ENCODE results near the gene MDM1.

- TF ChIP-seq CTCF (conservative IDR thresholded peaks at IDR 0.05 in 1 of 2, IDR thresholded peaks at IDR 0.05 in 1 of 2; ENCODE audit: extremely low read depth in 1 of 2, insufficient read depth in 1 of 2, low read depth in 1 of 2, low read length in 2 of 2) (no peak), EZH2 (IDR thresholded peaks at IDR 0.05; ENCODE audit: borderline replicate concordance, low read length) (no peak)
These were observed 3.3 kb upstream of the MDM1 start for GRCh38 chr12:68335462-68335861.

Data from mammary epithelial cell (primary cell).